ENCODE data around the gene EP400. TPM values are rescaled to one million over a fixed set of nuclear protein-coding genes. Genes with fewer than 3 reads are reported as not detected.
"Not testable (repeated sequence)": the region's sequence is repeated elsewhere in the genome, so short reads cannot be mapped to it uniquely, and the experiment has no call there.

EP400 gene
- total RNA-seq, 2 experiments from 2014 or later: 39.9 to 45.5 TPM

- H3K4me1 Mint-ChIP-seq (ENCODE audit: low read depth): no peaks in the 10 kb centered on the region
- no peaks in the 10 kb centered on the region for H3K9me3 Mint-ChIP-seq
- H3K27ac Mint-ChIP-seq: no peak overlapping the region
- intact Hi-C loops (cut with micrococcal nuclease): loop anchor here (10.0 kb wide), 1 partner anchor 107 kb away; no protein-coding TSS in a partner anchor
- no peak for DNase-seq
- ChIA-PET CTCF (no interaction called here), POLR2A (interaction anchor here (1.0 kb wide), 1 partner anchor 11 kb away, joined by 3 read pairs; no protein-coding TSS in a partner anchor)
- peaks cover 58% of the 10 kb centered on the region for H3K36me3 Mint-ChIP-seq
- no peaks in the 10 kb centered on the region for H3K27me3 Mint-ChIP-seq
- no peak overlapping the region for H3K4me3 Mint-ChIP-seq
Measured at GRCh38 chr12:131941116-131941986, 8.4 kb upstream of the EP400 start.

- H3K27me3 Mint-ChIP-seq: no peaks in the 10 kb centered on the region
- no peaks in the 10 kb centered on the region for H3K9me3 Mint-ChIP-seq
- no peaks in the 10 kb centered on the region for H3K4me1 Mint-ChIP-seq (ENCODE audit: low read depth)
- H3K4me3 Mint-ChIP-seq: no peak overlapping the region
- CTCF ChIA-PET: no interaction called here
- peaks cover 54% of the 10 kb centered on the region for H3K36me3 Mint-ChIP-seq
- H3K27ac Mint-ChIP-seq: no peak overlapping the region
- POLR2A ChIA-PET: no interaction called here
- DNase-seq: no peak
- intact Hi-C loops (cut with micrococcal nuclease): loop anchor here (10.0 kb wide), 1 partner anchor 107 kb away; no protein-coding TSS in a partner anchor
Measured at GRCh38 chr12:131941987-131942341, 7.8 kb upstream of the EP400 start.

GRCh38 chr12:131942671-131943070, 7.1 kb upstream of the EP400 start:
- Mint-ChIP-seq H3K4me3 (no peak overlapping the region), H3K4me1 (ENCODE audit: low read depth) (peaks cover 4% of the 10 kb centered on the region), H3K9me3 (no peaks in the 10 kb centered on the region), H3K36me3 (peaks cover 52% of the 10 kb centered on the region), H3K27ac (no peak overlapping the region), H3K27me3 (no peaks in the 10 kb centered on the region)
- DNase-seq: no peak
- POLR2A ChIA-PET: no interaction called here
- intact Hi-C loops (cut with micrococcal nuclease): loop anchor here (10.0 kb wide), 1 partner anchor 108 kb away; no protein-coding TSS in a partner anchor
- CTCF ChIA-PET: no interaction called here

- POLR2A ChIA-PET: no interaction called here
- H3K27me3 Mint-ChIP-seq: no peaks in the 10 kb centered on the region
Measured at GRCh38 chr12:131943389-131943788, 6.4 kb upstream of the EP400 start.

GRCh38 chr12:131943876-131944275, 5.9 kb upstream of the EP400 start:
- H3K36me3 Mint-ChIP-seq: peaks cover 46% of the 10 kb centered on the region
- no peaks in the 10 kb centered on the region for H3K9me3 Mint-ChIP-seq
- intact Hi-C loops (cut with micrococcal nuclease): loop anchor here (10.0 kb wide), 1 partner anchor 109 kb away; no protein-coding TSS in a partner anchor
- ChIA-PET POLR2A (no interaction called here), CTCF (no interaction called here)
- no peak overlapping the region for H3K27ac Mint-ChIP-seq
- no peak overlapping the region for H3K4me3 Mint-ChIP-seq
- H3K4me1 Mint-ChIP-seq (ENCODE audit: low read depth): peaks cover 15% of the 10 kb centered on the region
- peak; percentile 5 for DNase-seq
- no peaks in the 10 kb centered on the region for H3K27me3 Mint-ChIP-seq

More at GRCh38 chr12:131943389-131943788, 6.4 kb upstream of the EP400 start:
- peak; percentile 3 for DNase-seq
- Mint-ChIP-seq H3K9me3 (no peaks in the 10 kb centered on the region), H3K36me3 (peaks cover 47% of the 10 kb centered on the region), H3K4me1 (ENCODE audit: low read depth) (peaks cover 10% of the 10 kb centered on the region), H3K4me3 (no peak overlapping the region), H3K27ac (no peak overlapping the region)
- intact Hi-C loops (cut with micrococcal nuclease): loop anchor here (10.0 kb wide), 1 partner anchor 109 kb away; no protein-coding TSS in a partner anchor
- CTCF ChIA-PET: no interaction called here

- Mint-ChIP-seq H3K4me1 (ENCODE audit: low read depth) (peaks cover 18% of the 10 kb centered on the region), H3K36me3 (peaks cover 39% of the 10 kb centered on the region), H3K27ac (no peak overlapping the region), H3K27me3 (no peaks in the 10 kb centered on the region), H3K4me3 (no peak overlapping the region), H3K9me3 (no peaks in the 10 kb centered on the region)
- DNase-seq: peak; percentile 7
- intact Hi-C loops (cut with micrococcal nuclease): loop anchor here (5.0 to 10.0 kb wide), 2 partner anchors 110 to 543 kb away; no protein-coding TSS in a partner anchor
- ChIA-PET POLR2A (interaction anchor here (1.3 kb wide), 1 partner anchor 15 kb away, joined by 6 read pairs; the partner anchor contains the start of gene PUS1), CTCF (no interaction called here)
Measured at GRCh38 chr12:131944601-131945251, 5.0 kb upstream of the EP400 start.

GRCh38 chr12:131946757-131947156, 3.0 kb upstream of the EP400 start:
- Mint-ChIP-seq H3K27me3 (no peaks in the 10 kb centered on the region), H3K9me3 (no peaks in the 10 kb centered on the region), H3K36me3 (peaks cover 24% of the 10 kb centered on the region), H3K4me1 (ENCODE audit: low read depth) (peaks cover 21% of the 10 kb centered on the region), H3K27ac (peak overlapping the region; percentile 42), H3K4me3 (no peak overlapping the region)
- DNase-seq: no peak
- intact Hi-C loops (cut with micrococcal nuclease): loop anchor here (5.0 to 10.0 kb wide), 2 partner anchors 112 to 541 kb away; no protein-coding TSS in a partner anchor
- ChIA-PET POLR2A (interaction anchor here (0.6 kb wide), 2 partner anchors 105 to 186 kb away, joined by 3 read pairs; no protein-coding TSS in a partner anchor), CTCF (no interaction called here)

GRCh38 chr12:131947482-131948027, 2.2 kb upstream of the EP400 start:
- intact Hi-C loops (cut with micrococcal nuclease): loop anchor here (5.0 to 10.0 kb wide), 2 partner anchors 113 to 540 kb away; no protein-coding TSS in a partner anchor
- H3K4me3 Mint-ChIP-seq: no peak overlapping the region
- peaks cover 23% of the 10 kb centered on the region for H3K4me1 Mint-ChIP-seq (ENCODE audit: low read depth)

GRCh38 chr12:131948166-131948712, 1.5 kb upstream of the EP400 start:
- peak overlapping the region; percentile 9 for H3K4me3 Mint-ChIP-seq
- peaks cover 30% of the 10 kb centered on the region for H3K4me1 Mint-ChIP-seq (ENCODE audit: low read depth)
- H3K27me3 Mint-ChIP-seq: no peaks in the 10 kb centered on the region
- POLR2A ChIA-PET: no interaction called here
- peak overlapping the region; percentile 82 for H3K27ac Mint-ChIP-seq
- intact Hi-C loops (cut with micrococcal nuclease): loop anchor here (5.0 to 10.0 kb wide), 2 partner anchors 113 to 539 kb away; no protein-coding TSS in a partner anchor
- no peak for DNase-seq
- CTCF ChIA-PET: no interaction called here
- H3K36me3 Mint-ChIP-seq: peaks cover 15% of the 10 kb centered on the region
- H3K9me3 Mint-ChIP-seq: no peaks in the 10 kb centered on the region

More at GRCh38 chr12:131947482-131948027, 2.2 kb upstream of the EP400 start:
- no peaks in the 10 kb centered on the region for H3K27me3 Mint-ChIP-seq
- ChIA-PET POLR2A (no interaction called here), CTCF (no interaction called here)
- H3K36me3 Mint-ChIP-seq: peaks cover 19% of the 10 kb centered on the region
- no peak for DNase-seq
- H3K9me3 Mint-ChIP-seq: no peaks in the 10 kb centered on the region
- peak overlapping the region; percentile 62 for H3K27ac Mint-ChIP-seq

- not testable (repeated sequence) for H3K27me3 Mint-ChIP-seq, DNase-seq, H3K36me3 Mint-ChIP-seq, H3K9me3 Mint-ChIP-seq
- ChIA-PET CTCF (interaction anchor here (0.7 kb wide), 1 partner anchor 144 kb away, joined by 3 read pairs; no protein-coding TSS in a partner anchor), POLR2A (interaction anchor here (1.6 kb wide), 1 partner anchor 21 kb away, joined by 4 read pairs; no protein-coding TSS in a partner anchor)
- peak overlapping the region; percentile 77 for H3K4me3 Mint-ChIP-seq
- intact Hi-C loops (cut with micrococcal nuclease): loop anchor here (1.0 to 10.0 kb wide), 4 partner anchors 20 to 538 kb away; partner anchors contain the start of gene PUS1
- peaks cover 33% of the 10 kb centered on the region for H3K4me1 Mint-ChIP-seq (ENCODE audit: low read depth)
- peak overlapping the region; percentile 82 for H3K27ac Mint-ChIP-seq
Measured at GRCh38 chr12:131948713-131949430, 870 bp upstream of the EP400 start.
